HAP-1 (cell line): ENCODE measurements around the gene ZNF423.

Experiments used
- DNase-seq, 2 experiments: peaks; one replicate each; pipeline ENCODE4 v3.0.0-alpha.2; 2016 to 2020; ENCODE audit warnings: low spot score in 2 of 2
- H3K27me3 ChIP-seq: fragments of 250-450 bp; sonication (Bioruptor Pico); 2 replicates; pipeline ENCODE4 v1.5.1; 2020; ENCODE audit warnings: low read depth, mild to moderate bottlenecking, moderate library complexity
- H3K36me3 ChIP-seq: fragments of 250-450 bp; sonication (Bioruptor Pico); replicated peaks from 2 replicates; pipeline ENCODE4 v1.5.1; 2020; ENCODE audit warnings: mild to moderate bottlenecking
- H3K4me1 ChIP-seq: fragments of 250-450 bp; sonication (Bioruptor Pico); 2 replicates; pipeline ENCODE4 v1.5.1; 2020; ENCODE audit warnings: mild to moderate bottlenecking
- H3K4me3 ChIP-seq: fragments of 250-450 bp; sonication (Bioruptor Pico); 2 replicates; pipeline ENCODE4 v1.5.1; 2020; ENCODE audit warnings: mild to moderate bottlenecking, moderate library complexity
- H3K9me3 ChIP-seq: fragments of 250-450 bp; sonication (Bioruptor Pico); 2 replicates; pipeline ENCODE4 v1.5.1; 2020; ENCODE audit warnings: mild to moderate bottlenecking, moderate library complexity
- in situ Hi-C: fragments of 300-500 bp; cut with MboI; formaldehyde crosslinking; loops from 3 replicates; pipeline ENCODE4 v1.14.3; 2020; ENCODE audit warnings: low sequenced_read_pairs, inconsistent platforms, mixed read lengths

Gene ZNF423

DNA sequence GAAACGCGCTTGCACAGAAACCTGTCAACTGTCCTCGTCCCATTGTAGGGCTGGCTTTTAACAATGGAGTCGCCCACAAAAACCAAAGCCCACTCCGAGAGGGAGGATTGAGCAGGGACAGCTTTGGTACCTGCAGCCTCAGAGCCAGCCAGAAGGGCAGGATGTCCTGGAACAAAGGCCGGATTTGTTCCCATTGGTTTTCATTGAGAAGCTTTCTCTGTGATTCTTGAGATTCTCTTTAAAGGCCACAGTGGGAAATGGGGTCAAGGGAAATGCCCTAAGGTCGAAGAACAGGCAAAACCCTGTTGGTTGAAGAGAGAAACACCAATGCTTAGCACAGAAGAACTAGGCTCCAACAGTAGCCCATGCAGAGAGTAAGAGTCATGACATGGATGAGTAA, 416.9 kb downstream of the ZNF423 start:
- Histone ChIP-seq H3K4me3 (no peak overlapping the region), H3K4me1 (no peaks in the 10 kb centered on the region), H3K36me3 (no peaks in the 10 kb centered on the region), H3K9me3 (no peaks in the 10 kb centered on the region), H3K27me3 (no peaks in the 10 kb centered on the region)
- in situ Hi-C loops = no loop called here
- DNase-seq = no peak
